Activated CD8-positive, alpha-beta memory T cell treated with anti-CD3 and anti-CD28 coated beads for 36 hours (primary cell): Measurements from ENCODE around the gene GGA1. TPM values are rescaled to one million over a fixed set of nuclear protein-coding genes. Genes with fewer than 3 reads are reported as not detected.

ENCODE experiments used
- CTCF ChIA-PET: fragments of 350-600 bp; sonication (Branson Sonifier 250); formaldehyde crosslinking; loops from one replicate; lab custom pipeline; 2021; ENCODE audit warnings: antibody characterized with exemption; lab: Charles Lee
- POLR2A ChIA-PET: fragments of 350-600 bp; sonication (Branson Sonifier 250); formaldehyde crosslinking; loops from one replicate; lab custom pipeline; 2021; ENCODE audit warnings: antibody characterized with exemption; lab: Charles Lee
- total RNA-seq, 2 experiments: library from RNA; stranded (reverse); gene quantifications; one replicate each; pipeline ENCODE4 v1.2.3, GENCODE V29; 2021

The GGA1 gene
- total RNA-seq, 2 experiments from 2014 or later: 75.5 to 80.3 TPM

- CTCF ChIA-PET: interaction anchor here (0.9 to 18.0 kb wide), 5 partner anchors 12 to 96 kb away, joined by 3 to 297 read pairs (median 23); no protein-coding TSS in a partner anchor
- POLR2A ChIA-PET: interaction anchor here (0.6 kb wide), 1 partner anchor 63 kb away, joined by 8 read pairs; no protein-coding TSS in a partner anchor
Observed at GRCh38 chr22:37568448-37569008, 40.1 kb upstream of the GGA1 start.

- CTCF ChIA-PET: interaction anchor here (2.0 to 18.0 kb wide), 2 partner anchors 24 to 97 kb away, joined by 5 to 297 read pairs; no protein-coding TSS in a partner anchor
- POLR2A ChIA-PET: no interaction called here
Observed at GRCh38 chr22:37569009-37569920, 39.4 kb upstream of the GGA1 start.

- POLR2A ChIA-PET: no interaction called here
- CTCF ChIA-PET: interaction anchor here (18.0 kb wide), 1 partner anchor 25 kb away, joined by 297 read pairs; no protein-coding TSS in a partner anchor
Observed at GRCh38 chr22:37569921-37570660, 38.5 kb upstream of the GGA1 start.

GRCh38 chr22:37570661-37570976, 38.0 kb upstream of the GGA1 start:
- ChIA-PET CTCF (interaction anchor here (18.0 kb wide), 1 partner anchor 26 kb away, joined by 297 read pairs; no protein-coding TSS in a partner anchor), POLR2A (no interaction called here)

GRCh38 chr22:37571258-37571991, 37.2 kb upstream of the GGA1 start:
- CTCF ChIA-PET: interaction anchor here (18.0 kb wide), 1 partner anchor 26 kb away, joined by 297 read pairs; no protein-coding TSS in a partner anchor
- POLR2A ChIA-PET: interaction anchor here (0.6 kb wide), 1 partner anchor 1156 kb away, joined by 10 read pairs; no protein-coding TSS in a partner anchor

- POLR2A ChIA-PET: no interaction called here
- CTCF ChIA-PET: interaction anchor here (18.0 kb wide), 1 partner anchor 27 kb away, joined by 297 read pairs; no protein-coding TSS in a partner anchor
Observed at GRCh38 chr22:37571992-37572373, 36.7 kb upstream of the GGA1 start.

GRCh38 chr22:37575490-37576003, 33.1 kb upstream of the GGA1 start:
- ChIA-PET POLR2A (no interaction called here), CTCF (interaction anchor here (0.7 to 3.2 kb wide), 4 partner anchors 14 to 91 kb away, joined by 4 to 12 read pairs (median 5); no protein-coding TSS in a partner anchor)

- CTCF ChIA-PET: interaction anchor here (0.9 kb wide), 1 partner anchor 14 kb away, joined by 3 read pairs; no protein-coding TSS in a partner anchor
- POLR2A ChIA-PET: interaction anchor here (0.6 kb wide), 1 partner anchor 13 kb away, joined by 7 read pairs; no protein-coding TSS in a partner anchor
Observed at GRCh38 chr22:37578002-37578401, 30.6 kb upstream of the GGA1 start.

GRCh38 chr22:37581504-37581903, 27.1 kb upstream of the GGA1 start:
- CTCF ChIA-PET: no interaction called here
- POLR2A ChIA-PET: no interaction called here

GRCh38 chr22:37582526-37582925, 26.1 kb upstream of the GGA1 start:
- CTCF ChIA-PET: interaction anchor here (1.1 kb wide), 1 partner anchor 10 kb away, joined by 4 read pairs; no protein-coding TSS in a partner anchor
- POLR2A ChIA-PET: no interaction called here

- CTCF ChIA-PET: interaction anchor here (1.7 to 4.9 kb wide), 3 partner anchors 18 to 49 kb away, joined by 6 to 37 read pairs (median 8); no protein-coding TSS in a partner anchor
- POLR2A ChIA-PET: no interaction called here
Observed at GRCh38 chr22:37588546-37589215, 20.0 kb upstream of the GGA1 start.

- ChIA-PET CTCF (interaction anchor here (0.7 to 4.9 kb wide), 4 partner anchors 17 to 50 kb away, joined by 3 to 37 read pairs (median 7); no protein-coding TSS in a partner anchor), POLR2A (no interaction called here)
Observed at GRCh38 chr22:37589636-37590035, 19.0 kb upstream of the GGA1 start.

GRCh38 chr22:37591081-37591480, 17.6 kb upstream of the GGA1 start:
- ChIA-PET CTCF (interaction anchor here (1.2 to 4.9 kb wide), 4 partner anchors 29 to 204 kb away, joined by 3 to 37 read pairs (median 6); no protein-coding TSS in a partner anchor), POLR2A (interaction anchor here (0.6 kb wide), 2 partner anchors 13 to 95 kb away, joined by 3 to 7 read pairs; partner anchors contain the start of gene NOL12)

GRCh38 chr22:37591823-37592404, 16.7 kb upstream of the GGA1 start:
- POLR2A ChIA-PET: interaction anchor here (0.6 to 1.4 kb wide), 4 partner anchors 18 to 363 kb away, joined by 3 to 10 read pairs (median 6); no protein-coding TSS in a partner anchor
- CTCF ChIA-PET: interaction anchor here (0.6 to 4.9 kb wide), 25 partner anchors 9 to 348 kb away, joined by 3 to 37 read pairs (median 5); partner anchors contain the start of genes CDC42EP1 and GGA1

- ChIA-PET POLR2A (no interaction called here), CTCF (interaction anchor here (1.7 kb wide), 1 partner anchor 13 kb away, joined by 5 read pairs; no protein-coding TSS in a partner anchor)
Observed at GRCh38 chr22:37594237-37594636, 14.4 kb upstream of the GGA1 start.

GRCh38 chr22:37599153-37599552, 9.5 kb upstream of the GGA1 start:
- ChIA-PET CTCF (interaction anchor here (1.0 kb wide), 1 partner anchor 33 kb away, joined by 4 read pairs; no protein-coding TSS in a partner anchor), POLR2A (no interaction called here)

GRCh38 chr22:37601203-37601539, 7.5 kb upstream of the GGA1 start:
- ChIA-PET CTCF (no interaction called here), POLR2A (interaction anchor here (0.7 kb wide), 1 partner anchor 85 kb away, joined by 3 read pairs; no protein-coding TSS in a partner anchor)
